Erythroblast (primary cell): Measurements from ENCODE around the gene FARP1.

Experiments
- GATA1 ChIP-seq: IDR thresholded peaks from 2 replicates; pipeline ENCODE4 v1.6.1; 2011; ENCODE audit warnings: low read depth, mild to moderate bottlenecking, control low read depth, low read length, moderate library complexity
- POLR2A ChIP-seq: IDR thresholded peaks from 2 replicates; pipeline ENCODE4 v1.6.1; 2011; ENCODE audit warnings: mild to moderate bottlenecking, low read length

- TF ChIP-seq POLR2A (no peak), GATA1 (no peak)
Observed at GRCh38 chr13:98237331-98237730, 94.4 kb downstream of the FARP1 start.
